Heart right ventricle (tissue), 16 donors: ENCODE data around the gene GRB14. TPM values are rescaled to one million over a fixed set of nuclear protein-coding genes. Genes with fewer than 3 reads are reported as not detected.

Source experiments
- ATAC-seq, 8 donors: fragments of 200-7000 bp; cut with Tn5 transposase; one replicate each; pipeline ENCODE4 v1.9.1; 2020; ENCODE audit warnings: mild to moderate bottlenecking in 8 of 8, moderate library complexity in 8 of 8, moderate number of reproducible peaks in 1 of 8
- DNase-seq, 2 donors: peaks; one replicate each; pipeline ENCODE4 v3.0.0-alpha.2; 2020
- H3K27ac ChIP-seq, 10 donors: fragments of 200-600 bp; sonication (generic) in 2 of 10; one replicate each; pipeline versions ENCODE4 v1.5.0 to v1.8.0; 2020 to 2022; ENCODE audit warnings: mild to moderate bottlenecking in 3 of 10
- H3K27me3 ChIP-seq, 7 donors: fragments of 200-600 bp; one replicate each; pipeline ENCODE4 v1.8.0; 2021 to 2022; ENCODE audit warnings: mild to moderate bottlenecking in 2 of 7
- H3K36me3 ChIP-seq, 9 donors: fragments of 200-600 bp; sonication (generic) in 1 of 9; one replicate each; pipeline versions ENCODE4 v1.5.0 to v1.8.0; 2020 to 2022; ENCODE audit warnings: mild to moderate bottlenecking in 2 of 9
- H3K4me1 ChIP-seq, 9 donors: fragments of 200-600 bp; sonication (generic) in 1 of 9; one replicate each; pipeline versions ENCODE4 v1.5.0 to v1.8.0; 2020 to 2022; ENCODE audit warnings: mild to moderate bottlenecking in 4 of 9
- H3K4me3 ChIP-seq, 10 donors: fragments of 200-600 bp; sonication (generic) in 2 of 10; one replicate each; pipeline versions ENCODE4 v1.5.0 to v1.8.0; 2020 to 2022; ENCODE audit warnings: mild to moderate bottlenecking in 7 of 10, moderate library complexity in 2 of 10
- H3K9me3 ChIP-seq, 11 donors: fragments of 200-600 bp in 10 of 11; sonication (generic) in 2 of 11; one replicate each; pipeline versions ENCODE4 v1.5.0 to v1.8.0; 2013 to 2022; ENCODE audit warnings: mild to moderate bottlenecking in 2 of 11, control low read depth in 1 of 11, moderate library complexity in 1 of 11
- WGBS, 2 donors: extraction: QIAGEN DNeasy Blood & Tissue Kit; methylation state at CpG; one replicate each; pipeline ENCODE4 v1.1.7; 2013; ENCODE audit warnings: inconsistent platforms in 1 of 2; 5-methylcytosine and 5-hydroxymethylcytosine counted together
- intact Hi-C, 10 donors: fragments of 100-400 bp; cut with DNase I; formaldehyde crosslinking; loops; one replicate each; pipeline versions ENCODE4 v1.11.1 to v1.14.2; 2022
- polyA plus RNA-seq, 2 donors: library from polyadenylated mRNA; stranded (reverse); fragments of 200-250 nt; gene quantifications; one replicate each; pipeline ENCODE4 v1.2.3, GENCODE V29; 2013
- total RNA-seq, 10 donors: library from RNA; stranded (reverse); fragmentation: NEBNext Ultra II Directional in 3 of 10; extraction: Animal tissue kit (Norgen Biotek cat#: 25700) in 3 of 10; gene quantifications; one replicate each; pipeline versions ENCODE4 v1.2.1 to v1.2.4, GENCODE V29; 2021 to 2023
- TF ChIP-seq, protein P1 (sequence below), 9 donors: fragments of 200-600 bp; sonication (generic) in 2 of 9; IDR thresholded peaks; one replicate each; pipeline versions ENCODE4 v1.5.0 to v1.8.0; 2021 to 2022; ENCODE audit warnings: antibody characterized with exemption in 9 of 9, mild to moderate bottlenecking in 5 of 9, moderate library complexity in 1 of 9
- donor health status: Arrhythmogenic right ventricular cardiomyopathy.
- donor health status: ischemic (EF 13 %, LVEDD 7.1; RV severe dilation, severe dysfunction).
- donor health status: healthy with polysubstance abuse.
- donor health status: DM: no; HTN: yes; CAD: no.
- donor health status: DM: no; HTN: no; CAD: no.
- donor health status: ischemic (EF 25% LVEDD 6.9; RV normal size, moderate dysfunction).
- donor health status: ischemic (EF 25% LVEDD 5.7; RV mildly dilated, moderate dysfunction).
- donor health status: healthy.
- donor health status: DM: yes; HTN: yes; CAD: no.
- donor health status: Ischemic cardiomyopathy.
- donor health status: ischemic (EF 35%, LVEDD 5.7; RV mildly dilated, moderate dysfunction).
- donor health status: nonischemic (EF 11% LVEDD 7.7; RV severe dilation, severe dysfunction).
- donor health status: DM: yes; HTN: yes; CAD: no.
- donor health status: PGD.
- donor health status: ischemic (EF 29% LVEDD 5.4; RV normal size, mild dysfunction).
- donor health status: nonischemic (EF 23%, LVEDD 6.1; RV moderate dilation, normal function).

Gene GRB14
- total and polyA plus RNA-seq, 12 donors: 3.8 to 112 (median 9.2) TPM

DNA sequence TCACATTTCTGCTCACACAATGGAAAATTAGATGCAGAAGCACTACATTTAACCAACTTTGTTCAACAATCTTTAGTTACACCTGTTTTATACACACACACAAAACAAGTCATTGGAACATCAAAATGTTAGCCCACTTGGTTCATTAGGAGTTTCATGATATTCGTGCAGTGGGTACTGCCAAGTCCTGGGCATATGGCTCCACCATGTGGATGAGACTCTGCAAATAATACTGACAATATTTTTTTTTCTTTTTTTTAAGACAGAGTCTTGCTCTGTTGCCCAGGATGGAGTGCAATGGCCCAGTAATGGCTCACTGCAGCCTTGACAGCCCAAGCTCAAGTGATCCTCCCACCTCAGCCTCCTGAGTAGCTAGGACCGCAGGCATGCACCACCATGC lies 34.5 kb upstream of the GRB14 start:
- no peaks in the 10 kb centered on the region for H3K4me1 ChIP-seq
- peaks cover 0 to 4% (median 0%) of the 10 kb centered on the region in 9 donors for H3K36me3 ChIP-seq
- H3K9me3 ChIP-seq: peaks cover 0 to 15% (median 5%) of the 10 kb centered on the region in 11 donors
- intact Hi-C loops: no loop called here
- no peaks in the 10 kb centered on the region for H3K27me3 ChIP-seq
- no peak for DNase-seq
- WGBS, 2 donors: 88 to 90% methylated on average over 2 of the region's 2 CpGs
- H3K4me3 ChIP-seq: no peak overlapping the region
- TF ChIP-seq, protein P1, sequence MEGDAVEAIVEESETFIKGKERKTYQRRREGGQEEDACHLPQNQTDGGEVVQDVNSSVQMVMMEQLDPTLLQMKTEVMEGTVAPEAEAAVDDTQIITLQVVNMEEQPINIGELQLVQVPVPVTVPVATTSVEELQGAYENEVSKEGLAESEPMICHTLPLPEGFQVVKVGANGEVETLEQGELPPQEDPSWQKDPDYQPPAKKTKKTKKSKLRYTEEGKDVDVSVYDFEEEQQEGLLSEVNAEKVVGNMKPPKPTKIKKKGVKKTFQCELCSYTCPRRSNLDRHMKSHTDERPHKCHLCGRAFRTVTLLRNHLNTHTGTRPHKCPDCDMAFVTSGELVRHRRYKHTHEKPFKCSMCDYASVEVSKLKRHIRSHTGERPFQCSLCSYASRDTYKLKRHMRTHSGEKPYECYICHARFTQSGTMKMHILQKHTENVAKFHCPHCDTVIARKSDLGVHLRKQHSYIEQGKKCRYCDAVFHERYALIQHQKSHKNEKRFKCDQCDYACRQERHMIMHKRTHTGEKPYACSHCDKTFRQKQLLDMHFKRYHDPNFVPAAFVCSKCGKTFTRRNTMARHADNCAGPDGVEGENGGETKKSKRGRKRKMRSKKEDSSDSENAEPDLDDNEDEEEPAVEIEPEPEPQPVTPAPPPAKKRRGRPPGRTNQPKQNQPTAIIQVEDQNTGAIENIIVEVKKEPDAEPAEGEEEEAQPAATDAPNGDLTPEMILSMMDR (IDR thresholded peaks at IDR 0.05): no peak
- ATAC-seq: no peak
- no peak overlapping the region for H3K27ac ChIP-seq

DNA sequence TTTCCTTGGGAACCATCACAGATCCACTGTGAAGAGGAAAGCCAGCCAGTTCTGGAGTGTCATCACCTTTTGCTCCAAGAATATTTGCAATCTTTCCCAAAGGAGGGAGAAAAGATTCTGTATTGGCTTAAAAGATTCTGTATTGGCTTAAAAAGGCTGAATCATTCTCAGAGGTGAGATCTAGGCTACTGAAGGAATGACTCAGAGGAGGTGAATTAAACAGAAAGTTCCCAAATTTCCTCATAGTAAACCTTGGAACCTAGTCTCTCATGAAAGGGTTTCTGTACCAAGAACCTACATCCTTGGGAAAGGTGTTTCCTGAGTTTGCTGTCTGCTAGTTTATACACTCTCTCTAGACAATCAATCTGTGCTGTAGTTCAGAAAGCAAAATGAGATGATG lies 34.1 kb upstream of the GRB14 start:
- DNase-seq (no peak), ATAC-seq (no peak)
- Histone ChIP-seq H3K27me3 (no peaks in the 10 kb centered on the region), H3K27ac (no peak overlapping the region), H3K4me1 (no peaks in the 10 kb centered on the region), H3K9me3 (peaks cover 0 to 19% (median 7%) of the 10 kb centered on the region in 11 donors), H3K36me3 (peaks cover 0 to 4% (median 0%) of the 10 kb centered on the region in 9 donors), H3K4me3 (no peak overlapping the region)
- intact Hi-C loops: no loop called here
- TF ChIP-seq, protein P1 (IDR thresholded peaks at IDR 0.05): no peak

DNA sequence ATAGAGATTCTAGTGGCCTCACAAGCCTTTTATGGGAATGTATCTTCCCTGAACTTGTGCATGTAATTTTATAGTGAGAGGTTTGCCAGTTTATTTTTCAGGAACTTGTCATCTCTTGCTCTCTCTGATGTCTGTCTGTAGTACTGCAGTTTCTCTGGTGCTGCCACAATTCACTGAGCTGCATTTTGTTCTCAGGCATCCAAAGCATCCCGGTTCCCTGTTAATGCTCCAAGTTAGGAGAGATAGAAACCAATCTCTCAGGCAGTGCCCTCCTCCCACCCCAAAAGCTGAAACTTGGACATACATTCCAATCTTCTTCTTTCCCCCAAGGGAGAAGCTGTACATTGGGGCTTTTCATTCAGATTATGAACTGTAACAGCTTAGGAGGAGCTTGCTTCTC lies 30.1 kb upstream of the GRB14 start:
- no peaks in the 10 kb centered on the region for H3K4me1 ChIP-seq
- H3K4me3 ChIP-seq: no peak overlapping the region
- no peaks in the 10 kb centered on the region for H3K36me3 ChIP-seq
- 38 to 55% methylated on average over 1 of the region's 1 CpG for WGBS, 2 donors
- TF ChIP-seq, protein P1 (IDR thresholded peaks at IDR 0.05): peak in 1 of 9 donors; percentile 9
- ATAC-seq (peak in 2 of 8 donors; percentile 55 to 62), DNase-seq (no peak)
- no peak overlapping the region for H3K27ac ChIP-seq
- intact Hi-C loops: no loop called here
- no peaks in the 10 kb centered on the region for H3K27me3 ChIP-seq
- peaks cover 0 to 47% (median 26%) of the 10 kb centered on the region in 11 donors for H3K9me3 ChIP-seq

DNA sequence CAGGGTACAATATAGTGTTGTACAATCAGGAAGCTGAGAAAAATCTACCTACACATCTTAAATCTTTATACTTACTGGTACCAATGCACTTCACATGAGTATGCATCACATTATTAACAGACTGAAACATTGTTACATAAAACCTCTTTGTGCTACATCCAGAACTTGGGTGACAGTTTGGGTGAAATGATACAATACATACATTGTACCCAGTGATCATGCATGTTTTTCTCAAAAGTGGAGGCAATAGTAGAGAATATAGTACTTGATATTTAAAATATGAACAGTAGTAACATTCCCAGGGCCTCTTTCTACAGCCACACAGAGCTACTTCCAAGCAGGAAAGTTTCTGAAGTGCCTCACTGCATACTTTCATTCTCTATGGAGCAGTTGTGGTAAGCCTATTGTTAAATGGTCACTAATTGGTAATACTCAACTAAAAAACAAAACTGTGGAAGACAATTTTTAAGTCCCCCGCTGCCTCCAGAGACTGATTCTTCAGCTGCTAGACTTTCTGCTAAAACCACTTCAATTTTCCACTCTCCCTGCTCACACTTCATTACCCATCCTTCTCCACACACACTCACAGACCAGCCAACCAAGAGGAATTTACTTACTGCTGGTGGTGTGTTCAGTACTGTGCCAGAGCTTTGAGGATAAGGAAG lies 22.9 kb upstream of the GRB14 start:
- H3K4me1 ChIP-seq: no peaks in the 10 kb centered on the region
- no peak overlapping the region for H3K27ac ChIP-seq
- no peak for ATAC-seq
- no peak overlapping the region for H3K4me3 ChIP-seq
- H3K27me3 ChIP-seq: no peaks in the 10 kb centered on the region
- peaks cover 0 to 18% (median 9%) of the 10 kb centered on the region in 11 donors for H3K9me3 ChIP-seq
- H3K36me3 ChIP-seq: no peaks in the 10 kb centered on the region
- DNase-seq: no peak
- TF ChIP-seq, protein P1 (IDR thresholded peaks at IDR 0.05): no peak
- intact Hi-C loops: no loop called here
- 100% methylated on average over 1 of the region's 1 CpG for WGBS, 2 donors
